HepG2 (cell line): ENCODE data around the gene RNF4.

Source experiments
- CTCF ChIP-seq: sonication (generic); formaldehyde crosslinking; IDR thresholded peaks from 2 replicates; pipeline ENCODE4 v1.5.0; 2020; ENCODE audit warnings: mild to moderate bottlenecking, missing genetic modification reagents, moderate library complexity
- NR2F1 ChIP-seq, 2 experiments: fragments of 450-650 bp in 1 of 2; formaldehyde crosslinking in 1 of 2; IDR thresholded peaks; 2 replicates each; pipeline versions ENCODE4 v1.5.0 to v1.6.1; 2016 to 2020; ENCODE audit warnings: mild to moderate bottlenecking in 1 of 2, missing compliant biosample characterization in 1 of 2, missing genetic modification reagents in 1 of 2, moderate library complexity in 1 of 2
- SRSF4 ChIP-seq: fragments of 200-400 bp; formaldehyde crosslinking; IDR thresholded peaks from one replicate; pipeline ENCODE4 v1.6.1; 2018; ENCODE audit warnings: mild to moderate bottlenecking, low read depth, low read length, moderate library complexity; ENCODE audit not compliant: poor library complexity, severe bottlenecking
- TAF1 ChIP-seq: sonication (generic); formaldehyde crosslinking; IDR thresholded peaks from 2 replicates; pipeline ENCODE4 v1.4.0; 2020; ENCODE audit warnings: missing genetic modification reagents
- ZSCAN29 ChIP-seq: sonication (generic); formaldehyde crosslinking; conservative IDR thresholded peaks from 2 replicates; pipeline ENCODE4 v1.4.0; 2020; ENCODE audit warnings: mild to moderate bottlenecking, missing genetic modification reagents

- no peak for TF ChIP-seq CTCF (CRISPR knock-in tag)
- no peak for TF ChIP-seq TAF1 (CRISPR knock-in tag)
- no peak for TF ChIP-seq ZSCAN29
- TF ChIP-seq NR2F1 (CRISPR knock-in tag; IDR thresholded peaks at IDR 0.05) = no peak
- TF ChIP-seq SRSF4 = no peak
These were observed 29.0 kb downstream of the RNF4 start for GRCh38 chr4:2497931-2498330.
